ENCODE data around the gene OR1M1.

GRCh38 chr19:9043524-9043923 lies 43.3 kb upstream of the OR1M1 start:
- no peak for TF ChIP-seq CTCF (IDR thresholded peaks at IDR 0.05; ENCODE audit: low read length)
- no peak for TF ChIP-seq EZH2 (IDR thresholded peaks at IDR 0.05; ENCODE audit: borderline replicate concordance, low read length)
